B cell (primary cell): Measurements from ENCODE around the gene APOA5. TPM values are rescaled to one million over a fixed set of nuclear protein-coding genes. Genes with fewer than 3 reads are reported as not detected.
A peak's percentile ranks its signal among the peaks of the same experiment; 100 is the strongest.

Experiments used
- ATAC-seq: fragments of 200-7000 bp; cut with Tn5 transposase; one replicate; pipeline ENCODE4 v1.10.0; 2021; ENCODE audit warnings: low read depth, mild to moderate bottlenecking, moderate number of reproducible peaks, moderate library complexity
- CTCF ChIA-PET: fragments of 350-600 bp; sonication (Branson Sonifier 250); formaldehyde crosslinking; loops from one replicate; lab custom pipeline; 2021; ENCODE audit warnings: antibody characterized with exemption, inconsistent platforms; lab: Charles Lee
- POLR2A ChIA-PET: fragments of 350-600 bp; sonication (Branson Sonifier 250); formaldehyde crosslinking; loops from one replicate; lab custom pipeline; 2021; ENCODE audit warnings: antibody characterized with exemption; lab: Charles Lee
- DNase-seq: peaks from one replicate; pipeline ENCODE4 v3.0.0; 2013
- H2AFZ ChIP-seq: 2 replicates; pipeline ENCODE4 v1.6.1; 2012; ENCODE audit warnings: mild to moderate bottlenecking, low read depth, low read length; ENCODE audit not compliant: insufficient read depth, poor library complexity, severe bottlenecking
- H3K27ac ChIP-seq, 2 donors: 1 replicate in 1 of 2; 2 replicates in 1 of 2; pipeline ENCODE4 v1.5.1; 2012 to 2013; ENCODE audit warnings: low read length in 2 of 2, mild to moderate bottlenecking in 2 of 2, moderate library complexity in 1 of 2
- H3K27me3 ChIP-seq, 4 experiments: fragments of 200-600 bp in 1 of 4; sonication (generic) in 1 of 4; replicated peaks in 1 of 4; 1 replicate in 2 of 4; 2 replicates in 2 of 4; pipeline versions ENCODE4 v1.6.1 to v1.7.0; 2013 to 2016; ENCODE audit warnings: low read length in 3 of 4, mild to moderate bottlenecking in 2 of 4, mixed read lengths in 1 of 4, moderate library complexity in 1 of 4; ENCODE audit not compliant: insufficient read depth in 4 of 4, control insufficient read depth in 3 of 4; ENCODE audit errors: control extremely low read depth in 1 of 4
- H3K36me3 ChIP-seq, 2 experiments: replicated peaks in 1 of 2; 1 replicate in 1 of 2; 2 replicates in 1 of 2; pipeline versions ENCODE4 v1.6.1 to v1.7.1; 2013; ENCODE audit warnings: low read length in 1 of 2; ENCODE audit not compliant: insufficient read depth in 2 of 2, control insufficient read depth in 1 of 2; ENCODE audit errors: control extremely low read depth in 1 of 2, extremely low read depth in 1 of 2
- H3K4me1 ChIP-seq, 2 donors: fragments of 200-600 bp in 1 of 2; sonication (generic) in 1 of 2; 1 replicate in 1 of 2; 2 replicates in 1 of 2; pipeline versions ENCODE4 v1.5.1 to v1.6.1; 2013 to 2017; ENCODE audit warnings: low read length in 2 of 2; ENCODE audit not compliant: control insufficient read depth in 2 of 2, insufficient read depth in 2 of 2
- H3K4me2 ChIP-seq: replicated peaks from 2 replicates; pipeline ENCODE3; 2012; ENCODE audit warnings: mild to moderate bottlenecking, low read depth, low read length; ENCODE audit not compliant: poor library complexity, severe bottlenecking
- H3K4me3 ChIP-seq, 5 experiments: fragments of 200-600 bp in 1 of 5; sonication (generic) in 1 of 5; 1 replicate in 3 of 5; 2 replicates in 2 of 5; pipeline versions ENCODE4 v1.5.1 to v1.7.0; 2011 to 2016; ENCODE audit warnings: low read length in 4 of 5, mild to moderate bottlenecking in 4 of 5, low read depth in 2 of 5, control low read depth in 1 of 5, moderate library complexity in 1 of 5; ENCODE audit not compliant: insufficient read depth in 1 of 5; ENCODE audit errors: control extremely low read depth in 1 of 5, extremely low read depth in 1 of 5
- H3K79me2 ChIP-seq: fragments of 200-600 bp; sonication (generic); one replicate; pipeline ENCODE4 v1.6.0; 2016; ENCODE audit warnings: low read length; ENCODE audit not compliant: control insufficient read depth, insufficient read depth
- H3K9ac ChIP-seq: fragments of 200-600 bp; sonication (generic); 2 replicates; pipeline ENCODE4 v1.6.1; 2017; ENCODE audit warnings: mild to moderate bottlenecking, low read length, moderate library complexity
- H3K9me3 ChIP-seq, 3 donors: one replicate each; pipeline versions ENCODE4 v1.6.1 to v1.7.1; 2013; ENCODE audit warnings: low read length in 2 of 3; ENCODE audit not compliant: control insufficient read depth in 2 of 3, insufficient read depth in 1 of 3; ENCODE audit errors: control extremely low read depth in 1 of 3
- H4K20me1 ChIP-seq: 2 replicates; pipeline ENCODE4 v1.6.0; 2012; ENCODE audit warnings: mild to moderate bottlenecking, low read length; ENCODE audit not compliant: insufficient read depth, control insufficient read depth, poor library complexity, severe bottlenecking
- H3K27ac Mint-ChIP-seq: one replicate; pipeline ENCODE4 v1.8.0; 2021; ENCODE audit warnings: mixed read lengths
- H3K27me3 Mint-ChIP-seq: one replicate; pipeline ENCODE4 v1.8.0; 2021; ENCODE audit warnings: mixed read lengths
- H3K4me1 Mint-ChIP-seq: one replicate; pipeline ENCODE4 v1.8.0; 2021; ENCODE audit warnings: mixed read lengths
- H3K4me3 Mint-ChIP-seq: one replicate; pipeline ENCODE4 v1.8.0; 2021; ENCODE audit warnings: mixed read lengths
- H3K9me3 Mint-ChIP-seq: one replicate; pipeline ENCODE4 v1.8.0; 2022; ENCODE audit warnings: mixed read lengths; ENCODE audit not compliant: insufficient read depth
- EZH2 ChIP-seq: IDR thresholded peaks from 2 replicates; pipeline ENCODE4 v1.6.1; 2012; ENCODE audit warnings: borderline replicate concordance, low read depth, mild to moderate bottlenecking, moderate library complexity, low read length; ENCODE audit not compliant: insufficient read depth, poor library complexity, severe bottlenecking
- WGBS: methylation state at CpG from one replicate; pipeline ENCODE4 v1.1.5; 2013; ENCODE audit warnings: missing lambda C conversion rate; ENCODE audit not compliant: insufficient coverage; 5-methylcytosine and 5-hydroxymethylcytosine counted together
- intact Hi-C: fragments of 100-400 bp; cut with micrococcal nuclease; formaldehyde crosslinking; loops from one replicate; pipeline ENCODE4 v1.10.0; 2022
- polyA plus RNA-seq: library from polyadenylated mRNA; depleted of rRNA; stranded (reverse); fragments of >200 nt; gene quantifications from 2 replicates; pipeline ENCODE4 v1.2.3, GENCODE V29; 2012
- total RNA-seq, 2 donors: library from RNA; stranded (reverse); fragments of 120-200 nt in 1 of 2; gene quantifications; 1 replicate in 1 of 2; 2 replicates in 1 of 2; pipeline versions ENCODE4 v1.2.3 to v1.2.4, GENCODE V29; 2013 to 2022
- TF ChIP-seq, protein P1 (sequence below): fragments of 200-600 bp; IDR thresholded peaks from one replicate; pipeline ENCODE4 v1.8.0; 2022; ENCODE audit warnings: antibody characterized with exemption, mild to moderate bottlenecking

The APOA5 gene
- total and polyA plus RNA-seq, 2 donors (not counting 1 experiment from before 2014, with no cell fraction given): not detected

DNA sequence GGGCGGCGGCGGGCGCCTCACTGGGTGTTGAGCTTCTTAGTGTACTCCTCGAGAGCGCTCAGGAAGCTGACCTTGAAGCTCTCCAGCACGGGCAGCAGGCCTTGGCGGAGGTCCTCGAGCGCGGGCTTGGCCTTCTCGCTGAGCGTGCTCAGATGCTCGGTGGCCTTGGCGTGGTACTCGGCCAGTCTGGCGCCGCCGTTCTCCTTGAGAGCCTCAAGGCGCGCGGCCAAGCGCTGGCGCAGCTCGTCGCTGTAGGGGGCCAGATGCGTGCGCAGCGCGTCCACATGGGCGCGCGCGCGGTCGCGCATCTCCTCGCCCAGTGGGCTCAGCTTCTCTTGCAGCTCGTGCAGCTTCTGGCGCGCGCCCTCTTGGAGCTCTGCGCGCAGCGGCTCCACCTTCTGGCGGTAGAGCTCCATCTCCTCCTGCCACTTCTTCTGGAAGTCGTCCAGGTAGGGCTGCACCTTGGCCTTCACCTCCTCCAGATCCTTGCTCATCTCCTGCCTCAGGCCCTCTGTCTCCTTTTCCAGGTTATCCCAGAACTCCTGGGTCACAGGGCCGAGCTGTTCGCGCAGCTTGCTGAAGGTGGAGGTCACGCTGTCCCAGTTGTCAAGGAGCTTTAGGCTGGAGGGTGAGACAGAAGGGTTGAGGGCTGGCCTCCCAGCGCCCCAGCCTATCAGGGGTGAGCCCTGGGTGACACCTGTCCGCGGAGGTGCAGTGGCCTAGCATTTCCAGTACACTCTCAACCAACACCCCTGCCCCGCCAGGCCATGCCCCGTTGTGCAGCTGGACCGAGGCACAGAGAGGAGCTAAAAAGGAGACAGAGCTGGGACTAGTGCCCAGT is 44.3 kb upstream of the APOA5 start:
- TF ChIP-seq, protein P1, sequence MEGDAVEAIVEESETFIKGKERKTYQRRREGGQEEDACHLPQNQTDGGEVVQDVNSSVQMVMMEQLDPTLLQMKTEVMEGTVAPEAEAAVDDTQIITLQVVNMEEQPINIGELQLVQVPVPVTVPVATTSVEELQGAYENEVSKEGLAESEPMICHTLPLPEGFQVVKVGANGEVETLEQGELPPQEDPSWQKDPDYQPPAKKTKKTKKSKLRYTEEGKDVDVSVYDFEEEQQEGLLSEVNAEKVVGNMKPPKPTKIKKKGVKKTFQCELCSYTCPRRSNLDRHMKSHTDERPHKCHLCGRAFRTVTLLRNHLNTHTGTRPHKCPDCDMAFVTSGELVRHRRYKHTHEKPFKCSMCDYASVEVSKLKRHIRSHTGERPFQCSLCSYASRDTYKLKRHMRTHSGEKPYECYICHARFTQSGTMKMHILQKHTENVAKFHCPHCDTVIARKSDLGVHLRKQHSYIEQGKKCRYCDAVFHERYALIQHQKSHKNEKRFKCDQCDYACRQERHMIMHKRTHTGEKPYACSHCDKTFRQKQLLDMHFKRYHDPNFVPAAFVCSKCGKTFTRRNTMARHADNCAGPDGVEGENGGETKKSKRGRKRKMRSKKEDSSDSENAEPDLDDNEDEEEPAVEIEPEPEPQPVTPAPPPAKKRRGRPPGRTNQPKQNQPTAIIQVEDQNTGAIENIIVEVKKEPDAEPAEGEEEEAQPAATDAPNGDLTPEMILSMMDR: peak; percentile 44
- no peak for TF ChIP-seq EZH2

More for the DNA sequence above, 44.3 kb upstream of the APOA5 start:
- ChIA-PET POLR2A (interaction anchor here (0.5 to 0.8 kb wide), 3 partner anchors 53 to 308 kb away, joined by 3 to 4 read pairs (median 4); partner anchors contain the start of gene BUD13), CTCF (interaction anchor here (0.5 to 3.1 kb wide), 18 partner anchors 17 to 465 kb away, joined by 3 to 45 read pairs (median 4); partner anchors contain the start of genes APOA5, BUD13 and ZPR1)
- Mint-ChIP-seq H3K27me3 (peaks cover 4% of the 10 kb centered on the region), H3K27ac (no peak overlapping the region), H3K4me3 (peak overlapping the region; percentile 83), H3K9me3 (no peaks in the 10 kb centered on the region), H3K4me1 (peaks cover 16% of the 10 kb centered on the region)
- DNase-seq (peak; percentile 84), ATAC-seq (peak; percentile 91)
- peak overlapping the region in 4 of 5 experiments; percentile 38 to 61 (median 46) for H3K4me3 ChIP-seq
- H3K36me3 ChIP-seq: no peaks in the 10 kb centered on the region
- peaks cover 0 to 4% (median 0%) of the 10 kb centered on the region in 4 experiments for H3K27me3 ChIP-seq
- peak overlapping the region; percentile 64 for H2AFZ ChIP-seq
- no peaks in the 10 kb centered on the region for H3K79me2 ChIP-seq
- no peaks in the 10 kb centered on the region for H3K9me3 ChIP-seq
- no peak overlapping the region for H3K27ac ChIP-seq
- intact Hi-C loops: loop anchor here (1.0 kb wide), 1 partner anchor 45 kb away; the partner anchor contains the start of gene APOA5
- WGBS: 7% methylated on average over 52 of the region's 57 CpGs
- peak overlapping the region; percentile 53 for H3K9ac ChIP-seq
- H3K4me2 ChIP-seq: peak overlapping the region; percentile 78
- H3K4me1 ChIP-seq: peaks cover 7 to 14% of the 10 kb centered on the region in 2 donors
- H4K20me1 ChIP-seq: no peaks in the 10 kb centered on the region
